ENCODE results near the gene SRL. TPM values are rescaled to one million over a fixed set of nuclear protein-coding genes. Genes with fewer than 3 reads are reported as not detected.

The SRL gene
- total and polyA plus RNA-seq, 2 of the 8 experiments (the other 6 are each of a cell fraction or from before 2014, with no cell fraction given) = 0.05 TPM; not detected in 1

DNA sequence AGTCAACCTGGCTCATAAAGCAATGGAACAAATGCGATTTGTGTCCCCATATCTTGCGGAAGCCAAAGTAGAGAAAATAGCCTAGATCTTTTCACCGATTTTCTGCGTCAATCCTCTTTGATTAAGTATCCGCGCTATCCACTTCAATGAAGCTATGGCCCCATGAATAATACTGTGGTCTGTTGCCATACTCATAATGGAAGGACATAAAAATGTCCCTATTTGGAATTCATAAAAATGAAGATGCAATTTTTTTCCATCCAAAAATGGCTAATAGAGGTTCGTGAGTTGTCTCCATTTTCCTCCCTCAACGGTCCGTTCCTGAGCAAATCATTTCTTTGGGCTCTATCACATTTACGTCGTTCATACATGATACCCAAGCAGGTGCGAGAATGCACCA lies 100.3 kb downstream of the SRL start (continued):
- TF ChIP-seq SP2 (IDR thresholded peaks at IDR 0.05; ENCODE audit: low read length) (no peak), TBP (IDR thresholded peaks at IDR 0.05; ENCODE audit: low read depth, low read length) (no peak), SRF (IDR thresholded peaks at IDR 0.05; ENCODE audit: low read depth, low read length) (no peak), GTF2F1 (IDR thresholded peaks at IDR 0.05; ENCODE audit: borderline replicate concordance, low read depth, low read length) (no peak), BCL11A (IDR thresholded peaks at IDR 0.05; ENCODE audit: low read depth in 2 of 2, low read length in 2 of 2) (no peak), TAF7 (optimal IDR thresholded peaks at IDR 0.05; ENCODE audit: borderline replicate concordance, low read depth, low read length) (no peak), ZNF274 (IDR thresholded peaks at IDR 0.05; ENCODE audit: borderline replicate concordance, extremely low read depth, low read length) (no peak), CHD1 (IDR thresholded peaks at IDR 0.05; ENCODE audit: low read depth, low read length) (no peak)

Data from H1 (cell line).